ENCODE measurements around the gene IL1RAPL2. TPM values are rescaled to one million over a fixed set of nuclear protein-coding genes. Genes with fewer than 3 reads are reported as not detected.

The IL1RAPL2 gene
- total and polyA plus RNA-seq, 2 donors (not counting 3 experiments of a cell fraction or from before 2014, with no cell fraction given): not detected

GRCh38 chrX:105051364-105051763 is 485.4 kb downstream of the IL1RAPL2 start:
- no peaks in the 10 kb centered on the region for H4K20me1 ChIP-seq (replicated peaks; ENCODE audit: control insufficient read depth, extremely low read depth, insufficient read depth, low read length)
- H2AFZ ChIP-seq (ENCODE audit: low read depth, low read length): no peak overlapping the region
- H3K36me3 ChIP-seq (ENCODE audit: control insufficient read depth in 2 of 2, extremely low read depth in 1 of 2, insufficient read depth in 2 of 2, low read length in 2 of 2): no peaks in the 10 kb centered on the region
- H3K9me1 ChIP-seq (replicated peaks; ENCODE audit: control insufficient read depth, extremely low read depth, insufficient read depth, low read length): no peaks in the 10 kb centered on the region
- no peak for FAIRE-seq
- no peaks in the 10 kb centered on the region for H3K4me1 ChIP-seq (ENCODE audit: control insufficient read depth, extremely low read depth, insufficient read depth, low read length)
- TF ChIP-seq EZH2 (IDR thresholded peaks at IDR 0.05; ENCODE audit: borderline replicate concordance, low read depth, low read length, severe bottlenecking) (no peak), JUN (IDR thresholded peaks at IDR 0.05; ENCODE audit: borderline replicate concordance, insufficient read depth, insufficient read length, low read depth) (no peak), CTCF (IDR thresholded peaks at IDR 0.05; ENCODE audit: extremely low read depth in 1 of 2, insufficient read depth in 1 of 2, low read depth in 1 of 2, low read length in 2 of 2) (no peak), MYC (IDR thresholded peaks at IDR 0.05; ENCODE audit: low read depth, low read length) (no peak), POLR2A (IDR thresholded peaks at IDR 0.05; ENCODE audit: low read depth, low read length) (no peak), MAX (IDR thresholded peaks at IDR 0.05; ENCODE audit: insufficient read depth, insufficient read length) (no peak), GATA2 (IDR thresholded peaks at IDR 0.05; ENCODE audit: insufficient read depth, insufficient read length, low read depth, low read length) (no peak), FOS (IDR thresholded peaks at IDR 0.05; ENCODE audit: borderline replicate concordance, insufficient read depth, low read length) (no peak), POLR2AphosphoS5 (IDR thresholded peaks at IDR 0.05; ENCODE audit: insufficient read depth, low read depth, low read length) (no peak)
- H3K27me3 ChIP-seq (ENCODE audit: control insufficient read depth in 2 of 2, insufficient read depth in 2 of 2, low read length in 2 of 2): no peaks in the 10 kb centered on the region
- no peak overlapping the region for H3K9ac ChIP-seq (replicated peaks; ENCODE audit: extremely low read depth, insufficient read depth, low read length)
- no peaks in the 10 kb centered on the region for H3K79me2 ChIP-seq (ENCODE audit: control insufficient read depth, insufficient read depth, low read length)
- ChIA-PET CTCF (no interaction called here), POLR2A (no interaction called here)
- intact Hi-C loops (cut with micrococcal nuclease): no loop called here
- DNase-seq (ENCODE audit: low read depth, low spot score): no peak
- BruUV-seq (replicated peaks): no TSS peak
- dilution Hi-C loops (cut with MboI; ENCODE audit: extremely low pct_ligation_motif_present, low sequenced_read_pairs): no loop called here
- H3K4me3 ChIP-seq (replicated peaks in 1 of 3; ENCODE audit: insufficient read depth in 1 of 3, low read depth in 1 of 3, low read length in 3 of 3): no peak overlapping the region
- H3K9me3 ChIP-seq (replicated peaks; ENCODE audit: control insufficient read depth, insufficient read depth, low read length): no peaks in the 10 kb centered on the region
- no peak overlapping the region for H3K27ac ChIP-seq (ENCODE audit: insufficient read depth, low read depth, low read length)
- H3K4me2 ChIP-seq (ENCODE audit: insufficient read depth, low read length): no peak overlapping the region
